ENCODE measurements around the gene HOXC11.

- TF ChIP-seq CTCF (IDR thresholded peaks at IDR 0.05 in 2 of 3, conservative IDR thresholded peaks at IDR 0.05 in 1 of 3; ENCODE audit: control insufficient read depth in 2 of 3, extremely low read depth in 1 of 3, insufficient read depth in 1 of 3, low read depth in 3 of 3, low read length in 3 of 3), result no peak
- TF ChIP-seq ATF2 (IDR thresholded peaks at IDR 0.05; ENCODE audit: low read length), result no peak
- TF ChIP-seq EZH2 (IDR thresholded peaks at IDR 0.05; ENCODE audit: borderline replicate concordance, control insufficient read depth, low read depth, low read length), result no peak
- TF ChIP-seq PKNOX1 (IDR thresholded peaks at IDR 0.05), result no peak
- no peak for TF ChIP-seq FOXK2 (IDR thresholded peaks at IDR 0.05)
- TF ChIP-seq POLR2A (IDR thresholded peaks at IDR 0.05; ENCODE audit: low read depth, low read length), result no peak
- TF ChIP-seq IRF3 (IDR thresholded peaks at IDR 0.05), result no peak
- no peak for TF ChIP-seq RAD21 (IDR thresholded peaks at IDR 0.05; ENCODE audit: insufficient read depth, low read depth, low read length)
- no peak for TF ChIP-seq RCOR1 (conservative IDR thresholded peaks at IDR 0.05; ENCODE audit: low read depth, low read length)
- no peak for TF ChIP-seq ATF3 (IDR thresholded peaks at IDR 0.05; ENCODE audit: borderline replicate concordance, extremely low read depth, low read depth, low read length)
- TF ChIP-seq CBX5 (IDR thresholded peaks at IDR 0.05; ENCODE audit: low read depth), result no peak
Measured at GRCh38 chr12:53965281-53966084, 7.4 kb upstream of the HOXC11 start.

Data from GM12878 (cell line).